ENCODE results near the gene SLC36A1.
"Not testable (repeated sequence)": the region's sequence is repeated elsewhere in the genome, so short reads cannot be mapped to it uniquely, and the experiment has no call there.

SLC36A1 gene

GRCh38 chr5:151480384-151481293 lies 33.2 kb downstream of the SLC36A1 start:
- FAIRE-seq (no peak), DNase-seq (ENCODE audit: insufficient read length, low spot score) (no peak)

- DNase-seq (ENCODE audit: insufficient read length, low spot score) = no peak
- FAIRE-seq = no peak
These were observed 35.8 kb downstream of the SLC36A1 start for GRCh38 chr5:151483176-151483575.

GRCh38 chr5:151483647-151484046 lies 36.2 kb downstream of the SLC36A1 start:
- FAIRE-seq (no peak), DNase-seq (ENCODE audit: insufficient read length, low spot score) (no peak)

GRCh38 chr5:151487544-151487943 lies 40.1 kb downstream of the SLC36A1 start:
- no peak for FAIRE-seq
- DNase-seq (ENCODE audit: insufficient read length, low spot score) = no peak

GRCh38 chr5:151490627-151491026 lies 43.2 kb downstream of the SLC36A1 start:
- no peak for FAIRE-seq
- DNase-seq (ENCODE audit: insufficient read length, low spot score) = no peak

- FAIRE-seq (no peak), DNase-seq (ENCODE audit: insufficient read length, low spot score) (no peak)
These were observed 43.7 kb downstream of the SLC36A1 start for GRCh38 chr5:151491062-151491461.

GRCh38 chr5:151492729-151493128 lies 45.3 kb downstream of the SLC36A1 start:
- DNase-seq (ENCODE audit: insufficient read length, low spot score) (peak; percentile 13), FAIRE-seq (no peak)

DNA sequence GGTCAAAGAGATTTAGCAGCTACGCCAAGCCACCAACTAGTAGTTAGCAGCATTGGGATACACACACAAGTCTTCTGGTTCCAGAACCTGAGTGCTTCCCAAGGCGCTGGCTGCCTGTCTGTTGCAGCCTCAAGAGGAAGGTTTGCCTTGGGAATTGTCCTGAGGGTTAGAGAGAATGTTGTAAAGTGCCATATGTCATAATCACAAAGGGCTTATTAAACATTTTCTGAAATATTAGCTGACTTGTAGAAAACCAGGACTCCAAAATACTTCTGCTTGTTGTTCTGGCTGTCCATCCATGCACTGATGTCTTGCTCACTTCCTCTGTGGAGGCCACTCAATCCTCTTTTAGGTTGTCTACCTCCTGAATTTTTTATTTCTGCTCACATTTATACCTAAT lies 46.3 kb downstream of the SLC36A1 start:
- DNase-seq (ENCODE audit: insufficient read length, low spot score) (no peak), FAIRE-seq (no peak)

- no peak for FAIRE-seq
- no peak for DNase-seq (ENCODE audit: insufficient read length, low spot score)
These were observed 47.9 kb downstream of the SLC36A1 start for GRCh38 chr5:151495320-151495719.

DNA sequence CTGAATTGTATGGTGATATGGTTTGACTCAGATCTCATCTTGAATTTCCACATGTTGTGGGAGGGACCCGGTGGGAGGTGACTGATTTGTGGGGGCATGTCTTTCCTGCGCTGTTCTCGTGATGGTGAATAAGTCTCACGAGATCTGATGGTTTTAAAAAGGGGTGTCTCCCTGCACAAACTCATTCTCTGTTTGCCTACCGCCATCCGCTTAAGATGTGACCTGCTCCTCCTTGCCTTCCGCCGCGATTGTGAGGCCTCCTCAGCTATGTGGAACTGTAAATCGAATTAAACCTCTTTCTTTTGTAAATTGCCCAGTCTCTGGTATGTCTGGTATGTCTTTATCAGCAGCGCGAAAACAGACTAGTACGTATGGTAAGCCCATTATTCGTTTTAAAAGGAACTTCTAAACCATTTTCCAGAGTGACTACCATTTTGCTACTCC lies 48.7 kb downstream of the SLC36A1 start:
- DNase-seq (ENCODE audit: insufficient read length, low spot score) (no peak), FAIRE-seq (no peak)

DNA sequence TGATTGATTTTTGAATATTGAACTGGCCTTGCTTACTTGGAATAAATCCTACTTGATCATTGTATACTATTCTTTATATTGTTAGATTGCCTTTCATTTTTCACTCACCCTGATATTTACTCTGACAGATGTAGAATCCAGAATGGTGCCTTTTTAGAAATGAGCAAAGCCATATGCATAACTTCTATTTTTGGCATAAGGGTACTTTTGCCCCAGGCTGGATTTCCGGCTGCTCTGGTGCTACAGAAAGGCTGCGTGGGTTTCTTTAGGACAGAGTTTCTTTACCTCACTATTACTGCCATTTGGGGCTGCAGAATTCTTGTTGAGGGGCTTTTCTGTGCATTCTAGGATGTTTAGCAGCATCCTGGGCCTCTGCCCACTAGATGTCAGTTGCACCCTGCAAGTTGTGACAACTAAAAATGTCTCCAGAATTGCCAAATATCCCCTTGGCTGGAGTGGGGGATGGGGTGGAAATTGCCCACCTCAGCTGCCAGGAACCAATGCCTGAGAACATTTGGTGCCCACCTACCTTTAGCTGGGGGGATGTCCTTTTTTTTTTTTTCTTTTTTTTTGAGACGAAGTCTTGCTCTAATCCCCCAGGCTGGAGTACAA lies 50.1 kb downstream of the SLC36A1 start:
- no peak for DNase-seq (ENCODE audit: insufficient read length, low spot score)
- FAIRE-seq = no peak

DNA sequence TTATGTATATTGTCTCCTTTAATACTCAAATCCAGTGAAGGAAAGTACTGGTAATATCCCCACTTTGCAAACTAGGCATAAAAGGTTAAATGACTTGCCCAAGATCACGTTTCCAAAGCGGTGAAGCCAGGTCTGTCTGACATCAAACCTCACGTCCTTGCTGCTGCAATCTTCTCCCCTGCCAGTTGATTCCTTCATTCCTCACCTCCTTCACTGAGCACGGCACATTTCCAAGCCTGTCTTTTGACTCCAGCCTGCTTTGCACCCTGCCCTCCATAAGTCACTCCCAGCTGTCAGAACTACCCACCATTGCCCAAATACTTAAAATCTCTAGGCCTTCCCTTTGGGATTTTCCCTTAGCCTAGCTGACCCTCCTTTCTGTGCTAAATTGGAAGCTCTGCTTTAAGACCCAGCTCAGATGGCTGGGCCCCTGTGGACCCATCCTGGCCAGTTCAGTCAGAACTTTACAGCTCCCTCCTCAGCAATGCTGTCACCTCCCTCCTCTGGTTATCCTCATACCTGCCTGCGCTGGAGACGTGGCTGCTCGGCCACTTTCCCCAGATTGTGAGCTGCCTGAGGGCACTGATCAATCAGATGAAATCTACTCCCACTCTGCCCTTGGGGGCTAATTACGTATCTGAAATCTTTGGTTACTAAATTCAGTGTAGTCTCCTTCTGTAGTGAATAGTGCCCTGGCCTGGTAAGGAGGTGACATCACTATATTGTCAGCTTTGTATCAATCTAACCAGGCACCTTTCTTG lies 51.2 kb downstream of the SLC36A1 start:
- no peak for DNase-seq (ENCODE audit: insufficient read length, low spot score)
- no peak for FAIRE-seq

DNA sequence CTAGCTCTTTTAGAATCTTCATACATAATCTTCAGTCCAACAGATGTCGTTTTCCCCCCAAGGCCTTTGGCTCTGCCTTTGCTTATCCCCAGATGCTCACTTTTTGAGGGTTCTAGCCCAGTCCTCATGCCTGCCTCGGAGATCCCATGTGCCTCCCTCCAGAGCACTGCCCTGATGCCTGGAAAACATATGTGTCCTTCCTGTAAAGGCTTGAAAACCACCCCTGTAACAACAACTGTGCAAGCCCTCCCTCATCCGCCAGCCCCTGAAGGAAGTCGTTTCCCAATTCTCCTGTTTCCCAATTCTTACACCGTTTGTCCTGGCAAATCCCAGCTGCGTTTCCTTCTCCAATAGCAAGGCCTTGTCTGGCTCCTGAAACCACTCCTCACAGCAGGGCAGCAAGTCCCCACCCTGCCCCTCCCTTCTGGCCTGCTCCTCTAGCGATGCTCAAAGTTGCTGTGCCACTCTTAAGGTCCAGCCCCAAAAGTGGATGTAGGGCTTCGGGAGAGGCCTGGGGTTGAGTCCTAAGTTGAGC lies 52.2 kb downstream of the SLC36A1 start:
- FAIRE-seq (no peak), DNase-seq (ENCODE audit: insufficient read length, low spot score) (no peak)

- no peak for DNase-seq (ENCODE audit: insufficient read length, low spot score)
- no peak for FAIRE-seq
These were observed 56.6 kb downstream of the SLC36A1 start for GRCh38 chr5:151504006-151504405.

GRCh38 chr5:151508308-151508707 lies 60.9 kb downstream of the SLC36A1 start:
- not testable (repeated sequence) for DNase-seq (ENCODE audit: insufficient read length, low spot score); FAIRE-seq

GRCh38 chr5:151509231-151509630 lies 61.8 kb downstream of the SLC36A1 start:
- DNase-seq (ENCODE audit: insufficient read length, low spot score) (no peak), FAIRE-seq (no peak)

DNA sequence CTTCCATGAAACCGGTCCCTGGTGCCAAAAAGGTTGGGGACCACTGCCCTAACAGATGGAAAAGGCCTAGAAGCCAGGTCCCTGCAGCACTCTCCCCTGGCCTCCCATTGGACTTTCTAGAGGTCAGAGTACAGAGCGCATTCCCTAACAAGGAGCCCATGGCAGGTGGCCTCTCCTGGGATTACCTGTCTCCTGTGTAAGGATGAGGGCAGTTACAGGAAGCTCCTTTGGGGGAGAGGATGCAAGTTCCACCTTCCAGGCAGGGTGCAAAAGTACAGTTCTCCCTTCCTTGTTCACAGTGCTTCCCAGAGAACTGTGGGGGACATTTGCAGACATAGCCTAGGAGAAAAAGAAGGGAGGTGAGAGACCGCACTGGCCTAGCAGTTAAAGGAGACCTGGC lies 62.4 kb downstream of the SLC36A1 start:
- no peak for FAIRE-seq
- no peak for DNase-seq (ENCODE audit: insufficient read length, low spot score)

- DNase-seq (ENCODE audit: insufficient read length, low spot score) (no peak), FAIRE-seq (no peak)
These were observed 69.9 kb downstream of the SLC36A1 start for GRCh38 chr5:151517122-151517920.

GRCh38 chr5:151520294-151520693 lies 72.9 kb downstream of the SLC36A1 start:
- DNase-seq (ENCODE audit: insufficient read length, low spot score) = no peak
- FAIRE-seq = no peak

DNA sequence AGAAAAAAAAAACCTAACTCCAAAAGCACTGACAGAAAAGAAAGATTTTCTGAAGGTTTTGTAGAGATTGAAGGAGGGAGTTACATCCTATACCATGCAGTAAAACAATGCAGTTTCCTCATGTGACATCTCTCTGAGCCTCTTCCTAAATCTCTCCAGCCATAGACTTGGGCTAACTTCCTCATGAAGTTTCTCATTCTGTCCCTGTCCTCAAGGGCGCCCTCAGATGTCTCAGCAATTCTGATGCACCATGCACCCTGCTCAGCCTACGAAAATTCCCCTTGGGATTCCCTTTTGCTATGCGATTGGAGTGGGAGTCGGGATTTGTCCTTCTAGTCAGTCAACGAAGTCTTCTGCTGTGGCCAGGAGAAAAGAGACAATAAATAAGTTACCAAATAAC lies 74.8 kb downstream of the SLC36A1 start:
- FAIRE-seq (no peak), DNase-seq (ENCODE audit: insufficient read length, low spot score) (no peak)
